NCI-H1436 (cell line): Measurements from ENCODE around the gene PRPF6.
"Not testable (repeated sequence)": the region's sequence is repeated elsewhere in the genome, so short reads cannot be mapped to it uniquely, and the experiment has no call there.

Experiments used
- DNase-seq: peaks from one replicate; lab custom pipeline; 2025; lab: John Stamatoyannopoulos, UW

The PRPF6 gene

DNA sequence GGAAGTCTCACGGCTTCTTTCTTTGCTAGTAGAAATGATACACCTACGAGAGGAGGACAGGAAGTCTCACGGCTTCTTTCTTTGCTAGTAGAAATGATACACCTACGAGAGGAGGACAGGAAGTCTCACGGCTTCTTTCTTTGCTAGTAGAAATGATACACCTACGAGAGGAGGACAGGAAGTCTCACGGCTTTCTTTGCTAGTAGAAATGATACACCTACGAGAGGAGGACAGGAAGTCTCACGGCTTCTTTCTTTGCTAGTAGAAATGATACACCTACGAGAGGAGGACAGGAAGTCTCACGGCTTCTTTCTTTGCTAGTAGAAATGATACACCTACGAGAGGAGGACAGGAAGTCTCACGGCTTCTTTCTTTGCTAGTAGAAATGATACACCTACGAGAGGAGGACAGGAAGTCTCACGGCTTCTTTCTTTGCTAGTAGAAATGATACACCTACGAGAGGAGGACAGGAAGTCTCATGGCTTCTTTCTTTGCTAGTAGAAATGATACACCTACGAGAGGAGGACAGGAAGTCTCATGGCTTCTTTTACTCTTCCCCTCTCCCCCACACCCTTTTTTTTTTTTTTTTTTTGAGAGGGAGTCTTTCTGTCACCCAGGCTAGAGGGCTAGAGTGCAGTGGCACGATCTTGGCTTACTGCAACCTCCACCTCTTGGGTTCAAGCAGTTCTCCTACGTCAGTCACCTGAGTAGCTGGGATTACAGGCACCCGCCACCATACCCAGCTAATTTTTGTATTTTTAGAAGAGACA lies 31.6 kb downstream of the PRPF6 start:
- DNase-seq, result not testable (repeated sequence)

GRCh38 chr20:64015635-64016034 lies 34.7 kb downstream of the PRPF6 start:
- no peak for DNase-seq

GRCh38 chr20:64021124-64021975 lies 40.4 kb downstream of the PRPF6 start:
- no peak for DNase-seq

GRCh38 chr20:64022671-64023360 lies 41.9 kb downstream of the PRPF6 start:
- no peak for DNase-seq

DNA sequence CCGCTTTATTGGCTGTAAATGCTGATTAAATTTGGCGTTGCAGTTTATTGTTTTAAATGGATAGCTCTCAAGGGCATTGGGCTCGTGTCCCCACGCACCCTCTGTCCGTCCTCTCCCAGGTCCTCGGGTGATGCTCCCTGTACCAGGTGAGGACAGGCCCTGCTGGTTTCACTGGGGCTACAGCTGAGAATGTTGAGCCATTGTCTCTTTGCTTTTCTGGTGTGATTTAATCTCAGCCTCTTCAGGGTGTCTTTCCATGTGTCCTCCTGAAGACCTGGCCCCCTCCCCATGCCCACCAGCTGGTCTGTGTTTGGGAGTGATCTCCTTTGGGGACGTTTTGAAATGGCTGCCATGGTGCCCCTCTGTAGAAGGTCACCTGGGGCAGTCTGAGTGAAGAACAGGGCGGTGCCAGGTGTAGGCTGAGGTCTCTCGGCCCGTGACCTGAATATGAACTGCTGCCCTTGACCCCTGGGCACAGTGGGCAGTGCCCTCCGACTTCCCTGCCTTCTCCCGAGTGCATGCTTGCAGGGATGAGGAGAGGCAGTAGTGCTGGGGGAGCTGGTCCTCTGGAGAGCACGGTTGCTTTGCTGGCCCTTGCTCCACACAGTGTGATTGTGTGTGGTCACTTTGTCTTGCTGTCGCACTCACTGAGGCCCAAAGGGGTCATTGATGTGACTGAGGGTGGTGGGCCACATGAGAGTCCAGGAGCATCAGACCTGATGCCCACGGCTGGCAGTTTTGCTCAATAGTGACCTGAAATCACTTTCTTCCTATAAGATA lies 42.6 kb downstream of the PRPF6 start:
- DNase-seq, result no peak

DNA sequence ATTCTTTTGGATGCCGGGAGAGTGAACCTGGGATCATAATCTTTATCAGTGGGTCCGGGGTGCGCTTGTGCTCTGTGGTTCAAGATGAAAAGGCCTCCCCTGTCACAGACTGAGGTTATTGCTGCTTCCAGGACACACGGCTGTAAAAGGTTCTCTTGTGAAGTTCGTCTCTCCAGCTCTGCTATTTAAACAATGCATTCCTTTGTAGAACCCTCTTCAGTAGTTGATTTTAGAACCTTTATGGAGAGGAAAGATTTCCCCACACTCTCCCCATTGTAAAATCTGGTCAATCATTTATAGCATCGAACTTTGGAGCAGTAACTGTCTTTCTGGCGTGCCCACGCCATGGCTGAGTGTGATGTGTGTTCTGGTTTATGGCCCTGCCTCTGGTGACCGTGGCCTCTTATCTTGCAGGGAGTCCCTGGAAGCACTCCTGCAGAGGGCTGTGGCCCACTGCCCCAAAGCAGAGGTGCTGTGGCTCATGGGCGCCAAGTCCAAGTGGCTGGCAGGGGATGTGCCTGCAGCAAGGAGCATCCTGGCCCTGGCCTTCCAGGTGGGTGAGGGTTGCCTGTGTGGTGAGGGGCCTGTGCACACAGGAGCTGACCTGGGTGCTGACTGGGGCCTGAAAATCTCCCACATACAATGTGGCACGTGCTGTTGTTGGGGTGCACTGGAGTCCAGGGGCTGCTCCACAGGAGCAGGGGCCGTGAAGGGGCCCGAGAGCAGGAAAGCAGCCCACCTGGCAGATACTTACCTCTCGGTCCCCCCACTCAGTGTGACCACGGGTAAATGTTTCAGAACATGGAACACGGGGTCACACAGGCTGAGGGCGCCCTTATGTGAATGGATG lies 43.4 kb downstream of the PRPF6 start:
- no peak for DNase-seq

DNA sequence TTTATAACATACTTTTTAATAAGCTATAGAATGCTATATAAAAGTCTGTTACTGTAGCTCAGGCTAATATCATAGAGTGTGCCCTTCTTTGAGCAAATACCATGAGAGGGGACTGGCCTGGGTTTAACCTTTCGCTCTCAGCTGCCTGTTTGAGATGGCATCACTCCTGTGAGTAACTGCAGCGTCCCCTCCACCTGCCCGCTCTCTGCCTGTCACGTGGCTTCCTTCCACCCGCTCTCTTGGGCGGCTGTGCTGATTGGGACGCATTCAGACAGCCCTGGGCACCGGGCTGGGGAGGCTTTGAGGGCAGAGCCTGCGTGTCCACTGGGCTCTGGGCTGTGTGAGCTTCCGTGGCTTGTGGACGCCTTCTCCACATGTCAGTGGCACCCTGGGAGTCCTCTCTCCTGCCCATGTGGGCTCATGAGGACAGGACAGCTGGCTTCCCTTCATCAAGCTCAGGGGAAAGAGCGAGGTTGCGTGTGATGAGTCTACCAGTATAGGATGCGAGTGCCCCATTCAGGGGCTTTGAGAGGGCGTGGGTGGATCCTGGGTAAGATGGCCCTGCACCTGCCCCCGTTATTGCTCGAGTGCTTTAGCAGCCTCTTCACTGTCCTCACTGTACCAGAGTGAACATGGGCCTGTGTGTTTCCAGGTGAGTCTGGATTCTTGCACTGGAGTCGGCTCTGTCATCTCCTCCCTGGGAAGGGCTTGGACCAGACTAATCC lies 44.3 kb downstream of the PRPF6 start:
- no peak for DNase-seq

- no peak for DNase-seq
Measured at GRCh38 chr20:64025826-64026412, 45.0 kb downstream of the PRPF6 start.

DNA sequence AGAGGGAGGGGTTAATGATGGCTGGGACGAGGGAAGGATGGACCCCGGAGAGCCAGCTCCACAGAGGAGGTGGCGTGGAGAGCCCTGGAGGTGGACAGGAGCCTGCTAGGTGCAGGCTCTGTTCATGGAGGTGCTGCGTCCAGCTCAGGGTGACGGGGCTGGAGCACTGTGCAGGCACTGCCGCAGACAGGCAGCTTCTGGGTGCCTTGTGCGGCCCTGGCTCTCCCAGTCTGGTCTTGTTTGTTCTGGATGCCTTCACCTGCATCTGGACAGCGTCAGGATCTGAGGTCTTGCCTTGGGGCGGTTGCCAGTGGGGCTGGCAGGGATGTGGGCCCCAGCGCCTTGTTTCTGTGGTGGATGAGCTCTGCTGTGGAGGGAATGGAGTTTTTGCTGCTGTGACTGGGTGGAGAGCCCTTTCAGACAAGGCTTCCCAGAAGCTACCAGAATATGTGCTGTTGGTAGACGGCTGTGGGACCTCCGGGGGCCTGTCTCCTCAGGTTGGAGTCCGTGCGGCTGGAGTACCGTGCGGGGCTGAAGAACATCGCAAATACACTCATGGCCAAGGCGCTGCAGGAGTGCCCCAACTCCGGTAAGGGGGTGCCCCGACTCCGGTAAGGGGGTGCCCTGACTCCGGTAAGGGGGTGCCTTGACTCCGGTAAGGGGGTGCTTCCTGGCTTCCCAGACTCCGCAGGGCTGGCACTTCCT lies 47.2 kb downstream of the PRPF6 start:
- no peak for DNase-seq

GRCh38 chr20:64029293-64030117 lies 48.6 kb downstream of the PRPF6 start:
- DNase-seq, result no peak

GRCh38 chr20:64030371-64031134 lies 49.6 kb downstream of the PRPF6 start:
- no peak for DNase-seq

GRCh38 chr20:64031822-64032314 lies 50.9 kb downstream of the PRPF6 start:
- no peak for DNase-seq

DNA sequence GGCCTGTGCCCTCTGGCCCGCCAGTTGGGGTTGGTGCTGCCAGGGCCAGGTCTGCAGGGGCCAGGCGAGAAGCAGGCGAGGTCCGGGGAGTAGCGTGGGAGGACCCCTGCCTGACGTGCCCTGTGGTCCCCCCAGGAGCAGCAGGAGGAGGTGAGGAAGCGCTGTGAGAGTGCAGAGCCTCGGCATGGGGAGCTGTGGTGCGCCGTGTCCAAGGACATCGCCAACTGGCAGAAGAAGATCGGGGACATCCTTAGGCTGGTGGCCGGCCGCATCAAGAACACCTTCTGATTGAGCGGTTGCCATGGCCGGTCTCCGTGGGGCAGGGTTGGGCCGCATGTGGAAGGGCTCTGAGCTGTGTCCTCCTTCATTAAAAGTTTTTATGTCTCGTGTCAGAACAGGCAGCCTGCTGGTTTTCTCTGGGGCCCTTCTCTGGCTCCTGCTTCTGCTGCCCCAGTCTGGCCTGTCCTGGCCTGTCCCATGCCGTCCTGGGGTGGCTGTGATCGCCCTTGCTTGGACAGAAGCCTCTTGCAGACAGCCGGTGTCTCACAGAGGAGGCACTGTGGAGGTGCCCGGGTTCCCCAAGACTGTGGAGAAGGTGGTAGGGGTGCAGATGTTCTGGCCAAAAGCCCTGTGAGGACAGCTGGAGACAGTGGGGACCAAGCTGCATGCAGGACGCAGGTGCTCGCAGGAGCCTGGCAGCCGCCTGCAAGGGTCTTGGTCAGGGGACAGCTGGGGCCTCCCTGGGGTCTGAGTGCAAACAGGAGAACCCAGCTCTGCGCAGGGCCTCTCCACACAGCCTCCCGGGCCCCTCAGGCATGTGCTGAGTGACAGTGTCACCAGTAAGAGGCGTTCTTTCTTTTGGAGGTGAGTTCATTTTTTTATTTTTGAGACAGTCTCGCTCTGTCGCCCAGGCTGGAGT lies 52.0 kb downstream of the PRPF6 start:
- DNase-seq, result no peak

DNA sequence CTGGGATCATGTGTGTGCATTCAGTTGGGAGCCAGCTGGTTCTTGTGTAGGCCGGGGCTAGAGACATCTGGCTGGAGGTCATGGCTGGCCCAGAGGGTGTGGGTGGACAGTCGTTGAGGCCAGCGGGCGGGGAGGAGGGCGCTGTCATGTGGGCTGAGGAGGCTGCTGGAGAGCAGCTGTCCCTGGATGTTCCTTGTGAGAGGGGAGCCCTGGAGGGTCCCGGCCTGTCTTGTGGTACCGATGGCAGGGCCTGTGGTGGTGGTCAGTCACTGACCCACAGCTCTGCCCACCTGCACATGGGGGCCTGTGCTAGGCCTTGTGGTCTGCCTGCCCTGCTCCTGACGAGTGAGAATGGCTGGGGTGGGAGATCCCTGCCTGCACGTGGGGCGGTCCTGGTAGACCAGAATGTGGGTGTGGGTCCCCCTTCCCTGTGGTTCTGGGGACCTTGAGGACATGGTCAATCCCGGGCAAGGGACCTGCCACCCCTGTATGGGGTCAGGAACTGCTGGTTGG lies 53.1 kb downstream of the PRPF6 start:
- no peak for DNase-seq

- no peak for DNase-seq
Measured at GRCh38 chr20:64035066-64035932, 54.4 kb downstream of the PRPF6 start.
